Panc1 (cell line): ENCODE measurements around the gene CNNM1. TPM values are rescaled to one million over a fixed set of nuclear protein-coding genes. Genes with fewer than 3 reads are reported as not detected.

Experiments used
- ATAC-seq: fragments of 200-7000 bp; cut with Tn5 transposase; 2 replicates; pipeline ENCODE4 v1.9.1; 2020; ENCODE audit warnings: mild to moderate bottlenecking, moderate library complexity
- BruUV-seq: library from RNA; stranded (reverse); fragments of 400-500 nt; replicated peaks from 2 replicates; lab custom pipeline; 2021; lab: Mats Ljungman, UMichigan
- CTCF ChIA-PET: fragments of 300-600 bp; sonication (Branson Sonifier 250); formaldehyde crosslinking; loops from one replicate; lab custom pipeline; 2022; ENCODE audit warnings: antibody characterized with exemption; lab: Charles Lee
- POLR2A ChIA-PET: fragments of 300-600 bp; sonication (Branson Sonifier 250); formaldehyde crosslinking; loops from one replicate; lab custom pipeline; 2022; ENCODE audit warnings: antibody characterized with exemption; lab: Charles Lee
- DNase-seq: peaks from one replicate; pipeline ENCODE4 v3.0.0-alpha.2; 2010; ENCODE audit warnings: low read depth, low spot score
- H3K27ac ChIP-seq: 2 replicates; pipeline ENCODE4 v1.5.1; 2011; ENCODE audit warnings: mild to moderate bottlenecking, low read length, inconsistent platforms
- H3K27me3 ChIP-seq: fragments of 200-500 bp; sonication (Bioruptor generic); 2 replicates; pipeline ENCODE4 v1.6.0; 2014; ENCODE audit warnings: low read length, inconsistent platforms; ENCODE audit not compliant: control insufficient read depth, insufficient read depth
- H3K36me3 ChIP-seq: fragments of 200-500 bp; sonication (Bioruptor generic); 2 replicates; pipeline ENCODE4 v1.5.1; 2014; ENCODE audit warnings: inconsistent platforms, mild to moderate bottlenecking, low read length, moderate library complexity; ENCODE audit not compliant: control insufficient read depth, insufficient read depth
- H3K4me1 ChIP-seq: 2 replicates; pipeline ENCODE4 v1.5.1; 2011; ENCODE audit warnings: inconsistent platforms, mild to moderate bottlenecking, low read length, moderate library complexity; ENCODE audit not compliant: control insufficient read depth, insufficient read depth
- H3K4me3 ChIP-seq, 2 experiments: 2 replicates each; pipeline ENCODE4 v1.5.1; 2011 to 2012; ENCODE audit warnings: low read depth in 2 of 2, low read length in 2 of 2, mild to moderate bottlenecking in 2 of 2, inconsistent platforms in 1 of 2, moderate library complexity in 1 of 2
- H3K9me3 ChIP-seq: fragments of 200-500 bp; sonication (Bioruptor generic); 2 replicates; pipeline ENCODE4 v1.5.1; 2014; ENCODE audit warnings: low read depth, mild to moderate bottlenecking, inconsistent platforms, low read length, moderate library complexity; ENCODE audit not compliant: control insufficient read depth, insufficient read depth
- CTCF ChIP-seq: fragments of 450-650 bp; IDR thresholded peaks from 2 replicates; pipeline ENCODE4 v1.5.1; 2017; ENCODE audit warnings: mild to moderate bottlenecking
- POLR2AphosphoS5 ChIP-seq: IDR thresholded peaks from 2 replicates; pipeline ENCODE4 v1.6.1; 2012; ENCODE audit warnings: mild to moderate bottlenecking, low read depth, low read length, moderate library complexity
- REST ChIP-seq, 2 experiments: IDR thresholded peaks; 2 replicates each; pipeline ENCODE4 v1.6.1; 2011 to 2012; ENCODE audit warnings: low read depth in 2 of 2, control low read depth in 1 of 2, low read length in 1 of 2, mild to moderate bottlenecking in 1 of 2, moderate library complexity in 1 of 2; ENCODE audit not compliant: insufficient read depth in 1 of 2
- SIN3A ChIP-seq: IDR thresholded peaks from 2 replicates; pipeline ENCODE4 v1.6.1; 2012; ENCODE audit warnings: low read depth, mild to moderate bottlenecking, low read length, moderate library complexity, borderline replicate concordance; ENCODE audit not compliant: insufficient read depth
- TCF7L2 ChIP-seq: IDR thresholded peaks from 2 replicates; pipeline ENCODE4 v1.6.1; 2011; ENCODE audit warnings: mild to moderate bottlenecking, low read depth, low read length, inconsistent platforms
- in situ Hi-C: cut with HindIII; loops from 2 replicates; pipeline ENCODE4 v1.10.0; 2016; ENCODE audit warnings: low sequenced_read_pairs, low pct_unique_long_range_greater_than_20kb
- intact Hi-C: fragments of 100-400 bp; cut with micrococcal nuclease; formaldehyde crosslinking; loops from one replicate; pipeline ENCODE4 v1.10.0; 2022; ENCODE audit not compliant: unreplicated experiment
- total RNA-seq: library from RNA; stranded (reverse); gene quantifications from one replicate; pipeline ENCODE4 v1.2.1, GENCODE V29; 2021; ENCODE audit not compliant: unreplicated experiment

Gene CNNM1
- total RNA-seq, 1 experiment from 2014 or later: 16.6 TPM

- Histone ChIP-seq H3K27me3 (no peaks in the 10 kb centered on the region), H3K4me3 (no peak overlapping the region), H3K4me1 (peaks cover 30% of the 10 kb centered on the region), H3K9me3 (no peaks in the 10 kb centered on the region), H3K27ac (no peak overlapping the region), H3K36me3 (peaks cover 11% of the 10 kb centered on the region; the same call in 1 of the 2 replicates)
- no TSS peak for BruUV-seq
- TF ChIP-seq TCF7L2: no peak
- TF ChIP-seq REST (IDR thresholded peaks at IDR 0.05; ENCODE audit: insufficient read depth in 1 of 2, low read depth in 2 of 2, low read length in 1 of 2): no peak
- no peak for TF ChIP-seq CTCF
- no peak for TF ChIP-seq SIN3A
- TF ChIP-seq POLR2AphosphoS5: no peak
- intact Hi-C loops (no loop called here), in situ Hi-C loops (no loop called here)
- DNase-seq (no peak), ATAC-seq (no peak)
- ChIA-PET POLR2A (no interaction called here), CTCF (no interaction called here)
These were observed 65.1 kb downstream of the CNNM1 start for GRCh38 chr10:99394256-99394655.

GRCh38 chr10:99394761-99395386 lies 65.7 kb downstream of the CNNM1 start:
- ChIA-PET CTCF (no interaction called here), POLR2A (no interaction called here)
- no peaks in the 10 kb centered on the region for H3K27me3 ChIP-seq
- DNase-seq: no peak
- TF ChIP-seq CTCF: no peak
- no peak for TF ChIP-seq REST (IDR thresholded peaks at IDR 0.05; ENCODE audit: insufficient read depth in 1 of 2, low read depth in 2 of 2, low read length in 1 of 2)
- TF ChIP-seq SIN3A: no peak
- intact Hi-C loops (no loop called here), in situ Hi-C loops (no loop called here)
- peaks cover 30% of the 10 kb centered on the region for H3K4me1 ChIP-seq
- H3K9me3 ChIP-seq: no peaks in the 10 kb centered on the region
- H3K27ac ChIP-seq: no peak overlapping the region
- no peak overlapping the region for H3K4me3 ChIP-seq
- no peak for ATAC-seq
- BruUV-seq: no TSS peak
- H3K36me3 ChIP-seq: peaks cover 14% of the 10 kb centered on the region; the same call in 1 of the 2 replicates
